Kidney tubule cell (primary cell): ENCODE measurements around the gene SCG5.

Source experiments
- DNase-seq: peaks from one replicate; pipeline ENCODE4 v3.0.0-alpha.2; 2018; ENCODE audit warnings: low spot score

SCG5 gene

GRCh38 chr15:32659340-32660155 is 18.0 kb downstream of the SCG5 start:
- peak; percentile 94 for DNase-seq

- DNase-seq, result no peak
Observed at GRCh38 chr15:32663671-32664070, 22.2 kb downstream of the SCG5 start.

GRCh38 chr15:32664796-32665195 is 23.3 kb downstream of the SCG5 start:
- DNase-seq, result no peak

GRCh38 chr15:32667321-32667720 is 25.8 kb downstream of the SCG5 start:
- no peak for DNase-seq

- DNase-seq, result no peak
Observed at GRCh38 chr15:32668942-32669341, 27.4 kb downstream of the SCG5 start.

- no peak for DNase-seq
Observed at GRCh38 chr15:32669896-32670611, 28.5 kb downstream of the SCG5 start.

- no peak for DNase-seq
Observed at GRCh38 chr15:32670623-32671022, 29.1 kb downstream of the SCG5 start.

- no peak for DNase-seq
Observed at GRCh38 chr15:32671339-32672325, 30.1 kb downstream of the SCG5 start.

- DNase-seq, result no peak
Observed at GRCh38 chr15:32674681-32675080, 33.2 kb downstream of the SCG5 start.

GRCh38 chr15:32675466-32675865 is 34.0 kb downstream of the SCG5 start:
- DNase-seq, result no peak

GRCh38 chr15:32676169-32676568 is 34.7 kb downstream of the SCG5 start:
- no peak for DNase-seq

GRCh38 chr15:32677238-32677750 is 35.8 kb downstream of the SCG5 start:
- peak; percentile 81 for DNase-seq

- DNase-seq, result no peak
Observed at GRCh38 chr15:32679298-32679690, 37.8 kb downstream of the SCG5 start.

GRCh38 chr15:32682569-32682968 is 41.1 kb downstream of the SCG5 start:
- DNase-seq, result peak; percentile 91

GRCh38 chr15:32682977-32683630 is 41.6 kb downstream of the SCG5 start:
- DNase-seq, result no peak

- DNase-seq, result peak; percentile 96
Observed at GRCh38 chr15:32683906-32684584, 42.5 kb downstream of the SCG5 start.

GRCh38 chr15:32685576-32685975 is 44.1 kb downstream of the SCG5 start:
- DNase-seq, result no peak

- peak; percentile 94 for DNase-seq
Observed at GRCh38 chr15:32687556-32687955, 46.0 kb downstream of the SCG5 start.

- DNase-seq, result peak; percentile 100
Observed at GRCh38 chr15:32688151-32688639, 46.7 kb downstream of the SCG5 start.

- no peak for DNase-seq
Observed at GRCh38 chr15:32690941-32691688, 49.6 kb downstream of the SCG5 start.
